IMR-90 (cell line): Measurements from ENCODE around the gene TMTC1. TPM values are rescaled to one million over a fixed set of nuclear protein-coding genes. Genes with fewer than 3 reads are reported as not detected.

Experiments
- ATAC-seq: fragments of 200-7000 bp; cut with Tn5 transposase; 2 replicates; pipeline ENCODE4 v1.9.1; 2020; ENCODE audit warnings: low read depth, mild to moderate bottlenecking, moderate library complexity
- BruUV-seq: library from RNA; stranded (reverse); fragments of 400-500 nt; replicated peaks from 2 replicates; lab custom pipeline; 2021; lab: Mats Ljungman, UMichigan
- CTCF ChIA-PET: fragments of 300-600 bp; formaldehyde crosslinking; extraction: SDS; loops from one replicate; lab custom pipeline; 2021; ENCODE audit warnings: antibody characterized with exemption; lab: Yijun Ruan, JAX
- POLR2A ChIA-PET: fragments of 300-600 bp; sonication (Branson Sonifier 250); formaldehyde crosslinking; loops from one replicate; lab custom pipeline; 2022; ENCODE audit warnings: antibody characterized with exemption; ENCODE audit not compliant: unreplicated experiment; lab: Charles Lee
- DNase-seq: peaks from one replicate; pipeline ENCODE4 v3.0.0; 2013
- H2AFZ ChIP-seq: replicated peaks from 2 replicates; pipeline ENCODE3; 2013; ENCODE audit warnings: low read length, mild to moderate bottlenecking; ENCODE audit not compliant: poor library complexity
- H2AK5ac ChIP-seq: 2 replicates; pipeline ENCODE4 v1.6.1; 2013; ENCODE audit warnings: low read depth, low read length, inconsistent platforms
- H2AK9ac ChIP-seq: replicated peaks from 2 replicates; pipeline ENCODE3; 2013; ENCODE audit warnings: mild to moderate bottlenecking, low read depth, low read length, moderate library complexity; ENCODE audit not compliant: poor library complexity
- H2BK120ac ChIP-seq: 2 replicates; pipeline ENCODE4 v1.6.1; 2013; ENCODE audit warnings: low read depth, low read length, inconsistent platforms
- H2BK15ac ChIP-seq: 3 replicates; pipeline ENCODE4 v1.6.1; 2013; ENCODE audit warnings: low read depth, low read length, inconsistent platforms
- H2BK20ac ChIP-seq: 2 replicates; pipeline ENCODE4 v1.6.1; 2013; ENCODE audit warnings: low read depth, mild to moderate bottlenecking, inconsistent platforms, low read length, moderate library complexity
- H2BK5ac ChIP-seq: 2 replicates; pipeline ENCODE4 v1.6.1; 2013; ENCODE audit warnings: mild to moderate bottlenecking, low read depth, low read length, inconsistent platforms; ENCODE audit not compliant: poor library complexity, severe bottlenecking
- H3K14ac ChIP-seq: replicated peaks from 2 replicates; pipeline ENCODE4 v1.6.1; 2013; ENCODE audit warnings: low read depth, low read length, inconsistent platforms
- H3K18ac ChIP-seq: 2 replicates; pipeline ENCODE4 v1.6.1; 2013; ENCODE audit warnings: low read depth, low read length, control low read depth
- H3K23ac ChIP-seq: 2 replicates; pipeline ENCODE4 v1.6.1; 2013; ENCODE audit warnings: low read depth, low read length, inconsistent platforms
- H3K27ac ChIP-seq: 2 replicates; pipeline ENCODE4 v1.5.1; 2013; ENCODE audit warnings: mild to moderate bottlenecking, control low read depth, low read length; ENCODE audit not compliant: insufficient read depth
- H3K27me3 ChIP-seq: 2 replicates; pipeline ENCODE4 v1.6.1; 2013; ENCODE audit warnings: low read length; ENCODE audit not compliant: control insufficient read depth, insufficient read depth
- H3K36me3 ChIP-seq: 2 replicates; pipeline ENCODE4 v1.6.1; 2013; ENCODE audit warnings: low read length, mixed read lengths; ENCODE audit not compliant: control insufficient read depth, insufficient read depth
- H3K4ac ChIP-seq: 2 replicates; pipeline ENCODE4 v1.6.1; 2013; ENCODE audit warnings: low read depth, low read length, inconsistent platforms
- H3K4me1 ChIP-seq: 2 replicates; pipeline ENCODE4 v1.6.1; 2013; ENCODE audit warnings: low read length, mixed read lengths; ENCODE audit not compliant: control insufficient read depth, insufficient read depth
- H3K4me2 ChIP-seq: 2 replicates; pipeline ENCODE4 v1.6.1; 2013; ENCODE audit warnings: low read depth, mild to moderate bottlenecking, control low read depth, low read length, moderate library complexity
- H3K4me3 ChIP-seq: 2 replicates; pipeline ENCODE4 v1.5.1; 2013; ENCODE audit warnings: low read depth, mild to moderate bottlenecking, control low read depth, low read length, moderate library complexity; ENCODE audit not compliant: insufficient read depth
- H3K56ac ChIP-seq: 2 replicates; pipeline ENCODE4 v1.6.1; 2013; ENCODE audit warnings: low read length, inconsistent platforms; ENCODE audit not compliant: insufficient read depth; ENCODE audit errors: extremely low read depth
- H3K79me1 ChIP-seq, 2 experiments: 2 replicates each; pipeline ENCODE4 v1.6.1; 2013; ENCODE audit warnings: low read length in 2 of 2, inconsistent platforms in 1 of 2, low read depth in 1 of 2
- H3K9ac ChIP-seq: 2 replicates; pipeline ENCODE4 v1.6.1; 2013; ENCODE audit warnings: low read depth, low read length, control low read depth
- H3K9me1 ChIP-seq: 2 replicates; pipeline ENCODE4 v1.6.1; 2013; ENCODE audit warnings: low read length, inconsistent platforms; ENCODE audit not compliant: insufficient read depth
- H3K9me3 ChIP-seq: 2 replicates; pipeline ENCODE4 v1.6.1; 2013; ENCODE audit warnings: low read length; ENCODE audit not compliant: control insufficient read depth, insufficient read depth
- H4K20me1 ChIP-seq: 2 replicates; pipeline ENCODE4 v1.6.1; 2013; ENCODE audit warnings: low read length, inconsistent platforms; ENCODE audit not compliant: insufficient read depth
- H4K5ac ChIP-seq: 2 replicates; pipeline ENCODE4 v1.6.1; 2013; ENCODE audit warnings: mild to moderate bottlenecking, low read depth, low read length, control low read depth
- H4K8ac ChIP-seq, 2 experiments: 2 replicates each; pipeline ENCODE4 v1.6.1; 2013; ENCODE audit warnings: low read depth in 2 of 2, low read length in 2 of 2, control low read depth in 1 of 2, inconsistent platforms in 1 of 2
- H4K91ac ChIP-seq: 2 replicates; pipeline ENCODE4 v1.6.1; 2013; ENCODE audit warnings: low read depth, low read length, inconsistent platforms; ENCODE audit not compliant: insufficient read depth
- MAFK ChIP-seq: IDR thresholded peaks from 2 replicates; pipeline ENCODE4 v1.6.1; 2012; ENCODE audit warnings: low read depth, low read length, improper control_type of control experiment
- RAD21 ChIP-seq: IDR thresholded peaks from 2 replicates; pipeline ENCODE4 v1.6.1; 2012; ENCODE audit warnings: low read length, improper control_type of control experiment
- WGBS, 2 experiments: methylation state at CpG; one replicate each; pipeline versions ENCODE4 v1.1.5 to v1.1.7; 2013; ENCODE audit warnings: missing lambda C conversion rate in 2 of 2; ENCODE audit not compliant: insufficient read length in 1 of 2; ENCODE audit errors: extremely low coverage in 2 of 2; 5-methylcytosine and 5-hydroxymethylcytosine counted together
- dilution Hi-C: fragments of 300-500 bp; cut with HindIII; formaldehyde crosslinking; loops from one replicate; pipeline ENCODE4 v1.14.3; 2018; ENCODE audit warnings: low sequenced_read_pairs; ENCODE audit not compliant: unreplicated experiment
- in situ Hi-C: fragments of 300-500 bp; cut with MboI; formaldehyde crosslinking; loops from 3 replicates; pipeline ENCODE4 v1.14.3; 2019; ENCODE audit warnings: low sequenced_read_pairs, inconsistent platforms, mixed read lengths
- intact Hi-C: fragments of 100-400 bp; cut with micrococcal nuclease; formaldehyde crosslinking; loops from 2 replicates; pipeline ENCODE4 v1.10.0; 2022
- polyA plus RNA-seq, 3 experiments: library from polyadenylated mRNA; depleted of rRNA; stranded (reverse); fragments of >200 nt; gene quantifications; 2 replicates each; pipeline ENCODE4 v1.2.3, GENCODE V29; 2012; ENCODE audit warnings: low replicate concordance in 1 of 3
- total RNA-seq: library from RNA; depleted of rRNA; stranded (reverse); fragments of >200 nt; gene quantifications from 2 replicates; pipeline ENCODE4 v1.2.3, GENCODE V29; 2012

TMTC1 gene
- total and polyA plus RNA-seq, 2 of the 4 experiments (the other 2 are of a cell fraction) = 12.5 to 36.4 TPM

DNA sequence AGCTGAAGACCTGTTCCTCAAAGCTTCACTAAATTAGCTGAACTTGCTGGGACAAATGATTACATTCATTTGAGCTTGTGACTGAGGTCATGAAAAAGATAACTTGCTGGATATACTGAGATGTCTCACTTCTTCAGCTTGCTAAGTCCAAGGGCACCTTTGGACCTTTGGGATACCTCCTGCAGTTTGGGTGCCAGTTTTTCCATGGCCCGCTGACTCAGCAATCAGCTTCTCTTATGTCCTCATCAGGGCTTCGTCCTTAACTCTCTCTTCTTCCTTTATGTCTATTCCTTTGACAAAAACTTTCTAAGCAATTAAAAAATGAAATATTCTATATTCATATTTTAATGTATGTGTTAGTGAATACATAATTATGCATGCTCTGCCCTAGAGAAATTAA, 331.9 kb downstream of the TMTC1 start:
- Histone ChIP-seq H2AK5ac (no peak overlapping the region), H2BK15ac (no peak overlapping the region), H3K4ac (no peak overlapping the region), H3K4me2 (no peak overlapping the region), H4K5ac (no peak overlapping the region), H2AFZ (no peak overlapping the region), H3K4me3 (no peak overlapping the region), H3K9ac (no peak overlapping the region), H4K20me1 (no peaks in the 10 kb centered on the region), H2AK9ac (no peak overlapping the region), H3K4me1 (no peaks in the 10 kb centered on the region), H3K14ac (no peak overlapping the region), H3K79me1 (no peaks in the 10 kb centered on the region), H4K91ac (no peak overlapping the region), H2BK20ac (no peak overlapping the region), H3K9me3 (no peaks in the 10 kb centered on the region), H3K18ac (no peak overlapping the region), H3K9me1 (no peaks in the 10 kb centered on the region), H2BK5ac (no peak overlapping the region), H3K27me3 (no peaks in the 10 kb centered on the region), H3K36me3 (0 out of 2 replicates have a peak, but pooled peaks cover 1% of the 10 kb centered on the region), H4K8ac (no peak overlapping the region), H2BK120ac (no peak overlapping the region), H3K23ac (no peak overlapping the region), H3K56ac (no peak overlapping the region), H3K27ac (no peak overlapping the region)
- ChIA-PET CTCF (no interaction called here), POLR2A (no interaction called here)
- DNase-seq (no peak), ATAC-seq (no peak)
- TF ChIP-seq MAFK = peak; percentile 66
- TF ChIP-seq RAD21 = no peak
- in situ Hi-C loops = no loop called here
- WGBS, 2 experiments = no CpG with 5 or more reads among the region's 2 CpGs
- dilution Hi-C loops = no loop called here
- no TSS peak for BruUV-seq
- intact Hi-C loops = no loop called here
